ENCODE data around the gene RPS8.
A peak's percentile ranks its signal among the peaks of the same experiment; 100 is the strongest.

The RPS8 gene

DNA sequence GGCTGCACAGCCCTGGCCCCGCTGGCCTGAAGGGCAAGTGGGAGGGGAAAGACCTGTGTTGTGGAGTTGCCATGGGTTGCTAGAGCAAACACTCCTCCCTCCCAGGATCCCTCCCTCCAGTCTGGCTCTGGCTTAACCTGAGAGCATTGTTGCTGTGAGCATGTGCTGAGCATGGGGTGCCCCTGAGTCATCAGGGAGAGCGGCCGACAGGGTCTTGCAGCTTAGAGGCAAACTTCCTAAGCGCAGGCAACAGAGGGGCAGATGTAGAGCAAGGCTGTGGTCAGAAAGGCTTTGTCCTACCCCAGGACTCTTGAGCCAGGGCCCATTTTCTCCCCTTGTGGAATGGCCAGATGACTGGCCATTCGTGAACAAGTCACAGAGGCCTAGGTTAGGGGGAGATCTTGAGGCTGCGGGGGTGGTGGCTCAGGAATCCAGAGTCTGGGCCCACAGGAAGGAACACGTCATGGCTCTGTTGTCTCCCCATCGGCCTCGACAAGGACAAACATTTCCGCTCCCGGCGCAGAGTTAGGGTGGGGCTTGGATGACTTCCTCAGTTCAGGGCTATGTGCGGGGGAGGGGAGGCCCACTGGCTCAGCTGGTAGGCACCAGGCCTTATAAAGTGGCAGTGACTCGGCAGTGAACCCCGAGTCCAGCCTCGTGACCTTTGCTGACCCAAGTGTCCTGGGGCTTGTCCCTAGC is 32.2 kb downstream of the RPS8 start (continued):
- TF ChIP-seq, protein P1, sequence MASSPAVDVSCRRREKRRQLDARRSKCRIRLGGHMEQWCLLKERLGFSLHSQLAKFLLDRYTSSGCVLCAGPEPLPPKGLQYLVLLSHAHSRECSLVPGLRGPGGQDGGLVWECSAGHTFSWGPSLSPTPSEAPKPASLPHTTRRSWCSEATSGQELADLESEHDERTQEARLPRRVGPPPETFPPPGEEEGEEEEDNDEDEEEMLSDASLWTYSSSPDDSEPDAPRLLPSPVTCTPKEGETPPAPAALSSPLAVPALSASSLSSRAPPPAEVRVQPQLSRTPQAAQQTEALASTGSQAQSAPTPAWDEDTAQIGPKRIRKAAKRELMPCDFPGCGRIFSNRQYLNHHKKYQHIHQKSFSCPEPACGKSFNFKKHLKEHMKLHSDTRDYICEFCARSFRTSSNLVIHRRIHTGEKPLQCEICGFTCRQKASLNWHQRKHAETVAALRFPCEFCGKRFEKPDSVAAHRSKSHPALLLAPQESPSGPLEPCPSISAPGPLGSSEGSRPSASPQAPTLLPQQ (tag by site-specific recombination; IDR thresholded peaks at IDR 0.05), result peak; percentile 99
- TF ChIP-seq, protein P2, sequence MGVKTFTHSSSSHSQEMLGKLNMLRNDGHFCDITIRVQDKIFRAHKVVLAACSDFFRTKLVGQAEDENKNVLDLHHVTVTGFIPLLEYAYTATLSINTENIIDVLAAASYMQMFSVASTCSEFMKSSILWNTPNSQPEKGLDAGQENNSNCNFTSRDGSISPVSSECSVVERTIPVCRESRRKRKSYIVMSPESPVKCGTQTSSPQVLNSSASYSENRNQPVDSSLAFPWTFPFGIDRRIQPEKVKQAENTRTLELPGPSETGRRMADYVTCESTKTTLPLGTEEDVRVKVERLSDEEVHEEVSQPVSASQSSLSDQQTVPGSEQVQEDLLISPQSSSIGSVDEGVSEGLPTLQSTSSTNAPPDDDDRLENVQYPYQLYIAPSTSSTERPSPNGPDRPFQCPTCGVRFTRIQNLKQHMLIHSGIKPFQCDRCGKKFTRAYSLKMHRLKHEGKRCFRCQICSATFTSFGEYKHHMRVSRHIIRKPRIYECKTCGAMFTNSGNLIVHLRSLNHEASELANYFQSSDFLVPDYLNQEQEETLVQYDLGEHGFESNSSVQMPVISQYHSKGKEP (tag by site-specific recombination; IDR thresholded peaks at IDR 0.05), result no peak
- TF ChIP-seq GFI1B (tag by site-specific recombination; IDR thresholded peaks at IDR 0.05) (no peak), ZNF112 (tag by site-specific recombination; IDR thresholded peaks at IDR 0.05) (no peak), ZNF133 (tag by site-specific recombination; IDR thresholded peaks at IDR 0.05) (no peak), ZNF768 (tag by site-specific recombination; IDR thresholded peaks at IDR 0.05) (no peak), ZNF2 (tag by site-specific recombination; IDR thresholded peaks at IDR 0.05) (0 out of 2 replicates have a peak, but pooled peaks have one; percentile 38), ZFP3 (tag by site-specific recombination; IDR thresholded peaks at IDR 0.05; ENCODE audit: low read depth) (no peak), ZNF510 (tag by site-specific recombination; IDR thresholded peaks at IDR 0.05; ENCODE audit: insufficient replicate concordance) (no peak), ZSCAN23 (tag by site-specific recombination; IDR thresholded peaks at IDR 0.05) (no peak), GLIS2 (tag by site-specific recombination; IDR thresholded peaks at IDR 0.05) (peak; percentile 89), SP7 (tag by site-specific recombination; IDR thresholded peaks at IDR 0.05) (peak; percentile 71), ZNF114 (tag by site-specific recombination; IDR thresholded peaks at IDR 0.05) (no peak), PATZ1 (tag by site-specific recombination; IDR thresholded peaks at IDR 0.05) (peak; percentile 9), ZNF37A (tag by site-specific recombination; IDR thresholded peaks at IDR 0.05) (no peak), ZNF146 (tag by site-specific recombination; IDR thresholded peaks at IDR 0.05) (no peak), ZEB2 (tag by site-specific recombination; IDR thresholded peaks at IDR 0.05) (0 out of 2 replicates have a peak, but pooled peaks have one; percentile 30), SCRT2 (tag by site-specific recombination; IDR thresholded peaks at IDR 0.05) (peak; percentile 83), ZNF776 (tag by site-specific recombination; IDR thresholded peaks at IDR 0.05; ENCODE audit: borderline replicate concordance) (no peak), FEZF1 (tag by site-specific recombination; IDR thresholded peaks at IDR 0.05) (no peak), ZBTB48 (tag by site-specific recombination; IDR thresholded peaks at IDR 0.05) (0 out of 2 replicates have a peak, but pooled peaks have one; percentile 8), KLF17 (tag by site-specific recombination; IDR thresholded peaks at IDR 0.05) (peak; percentile 61), REST (tag by site-specific recombination; IDR thresholded peaks at IDR 0.05) (no peak)
- TF ChIP-seq, protein P3, sequence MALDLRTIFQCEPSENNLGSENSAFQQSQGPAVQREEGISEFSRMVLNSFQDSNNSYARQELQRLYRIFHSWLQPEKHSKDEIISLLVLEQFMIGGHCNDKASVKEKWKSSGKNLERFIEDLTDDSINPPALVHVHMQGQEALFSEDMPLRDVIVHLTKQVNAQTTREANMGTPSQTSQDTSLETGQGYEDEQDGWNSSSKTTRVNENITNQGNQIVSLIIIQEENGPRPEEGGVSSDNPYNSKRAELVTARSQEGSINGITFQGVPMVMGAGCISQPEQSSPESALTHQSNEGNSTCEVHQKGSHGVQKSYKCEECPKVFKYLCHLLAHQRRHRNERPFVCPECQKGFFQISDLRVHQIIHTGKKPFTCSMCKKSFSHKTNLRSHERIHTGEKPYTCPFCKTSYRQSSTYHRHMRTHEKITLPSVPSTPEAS (tag by site-specific recombination; IDR thresholded peaks at IDR 0.05), result no peak
- TF ChIP-seq, protein P4, sequence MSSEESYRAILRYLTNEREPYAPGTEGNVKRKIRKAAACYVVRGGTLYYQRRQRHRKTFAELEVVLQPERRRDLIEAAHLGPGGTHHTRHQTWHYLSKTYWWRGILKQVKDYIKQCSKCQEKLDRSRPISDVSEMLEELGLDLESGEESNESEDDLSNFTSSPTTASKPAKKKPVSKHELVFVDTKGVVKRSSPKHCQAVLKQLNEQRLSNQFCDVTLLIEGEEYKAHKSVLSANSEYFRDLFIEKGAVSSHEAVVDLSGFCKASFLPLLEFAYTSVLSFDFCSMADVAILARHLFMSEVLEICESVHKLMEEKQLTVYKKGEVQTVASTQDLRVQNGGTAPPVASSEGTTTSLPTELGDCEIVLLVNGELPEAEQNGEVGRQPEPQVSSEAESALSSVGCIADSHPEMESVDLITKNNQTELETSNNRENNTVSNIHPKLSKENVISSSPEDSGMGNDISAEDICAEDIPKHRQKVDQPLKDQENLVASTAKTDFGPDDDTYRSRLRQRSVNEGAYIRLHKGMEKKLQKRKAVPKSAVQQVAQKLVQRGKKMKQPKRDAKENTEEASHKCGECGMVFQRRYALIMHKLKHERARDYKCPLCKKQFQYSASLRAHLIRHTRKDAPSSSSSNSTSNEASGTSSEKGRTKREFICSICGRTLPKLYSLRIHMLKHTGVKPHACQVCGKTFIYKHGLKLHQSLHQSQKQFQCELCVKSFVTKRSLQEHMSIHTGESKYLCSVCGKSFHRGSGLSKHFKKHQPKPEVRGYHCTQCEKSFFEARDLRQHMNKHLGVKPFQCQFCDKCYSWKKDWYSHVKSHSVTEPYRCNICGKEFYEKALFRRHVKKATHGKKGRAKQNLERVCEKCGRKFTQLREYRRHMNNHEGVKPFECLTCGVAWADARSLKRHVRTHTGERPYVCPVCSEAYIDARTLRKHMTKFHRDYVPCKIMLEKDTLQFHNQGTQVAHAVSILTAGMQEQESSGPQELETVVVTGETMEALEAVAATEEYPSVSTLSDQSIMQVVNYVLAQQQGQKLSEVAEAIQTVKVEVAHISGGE (tag by site-specific recombination; conservative IDR thresholded peaks at IDR 0.05; ENCODE audit: low read depth), result peak; percentile 40; the same call in 1 of the 2 replicates

Data from HEK293 (cell line).